GM18909 (cell line): ENCODE data around the gene HEATR1.
A peak's percentile ranks its signal among the peaks of the same experiment; 100 is the strongest.
"Not testable (repeated sequence)": the region's sequence is repeated elsewhere in the genome, so short reads cannot be mapped to it uniquely, and the experiment has no call there.

ENCODE experiments used
- ATAC-seq: cut with Tn5 transposase; IDR thresholded peaks from one replicate; pipeline ENCODE4 v1.9.1; 2021; ENCODE audit warnings: mild to moderate bottlenecking; ENCODE audit not compliant: unreplicated experiment, poor library complexity

The HEATR1 gene

DNA sequence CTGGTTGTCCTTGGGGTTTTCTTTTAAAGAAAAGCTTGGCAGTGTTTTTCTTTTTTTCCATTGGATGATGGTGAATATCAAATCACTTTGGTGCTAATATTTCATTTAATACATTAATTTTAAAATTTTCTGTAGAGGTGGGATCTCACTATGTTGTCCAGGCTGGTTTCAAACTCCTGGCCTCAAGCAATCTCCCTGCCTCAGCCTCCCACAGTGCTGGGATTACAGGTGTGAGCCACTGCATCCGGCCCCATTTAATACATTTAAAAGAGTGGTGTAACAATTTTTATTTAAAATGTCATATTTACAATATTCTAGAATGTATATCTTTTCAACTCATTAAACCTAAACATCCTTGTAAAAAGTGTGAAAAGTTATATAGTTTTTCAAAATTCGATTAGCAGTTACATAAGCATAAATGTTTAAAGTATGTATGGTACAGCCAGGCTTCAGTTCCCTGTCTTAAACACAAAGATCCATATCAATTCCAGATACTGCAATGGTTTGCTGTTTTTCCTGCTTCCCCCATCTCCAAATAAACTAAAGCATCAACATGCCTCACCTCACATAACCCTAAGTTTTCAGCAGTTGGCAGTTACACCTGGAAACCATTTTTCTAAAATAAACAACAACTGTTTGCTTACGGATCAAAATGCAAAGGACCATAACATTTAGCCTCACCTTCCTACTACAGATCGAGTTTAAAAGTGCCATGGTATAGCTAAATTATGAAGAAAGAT is 89.4 kb downstream of the HEATR1 start:
- ATAC-seq: no peak

DNA sequence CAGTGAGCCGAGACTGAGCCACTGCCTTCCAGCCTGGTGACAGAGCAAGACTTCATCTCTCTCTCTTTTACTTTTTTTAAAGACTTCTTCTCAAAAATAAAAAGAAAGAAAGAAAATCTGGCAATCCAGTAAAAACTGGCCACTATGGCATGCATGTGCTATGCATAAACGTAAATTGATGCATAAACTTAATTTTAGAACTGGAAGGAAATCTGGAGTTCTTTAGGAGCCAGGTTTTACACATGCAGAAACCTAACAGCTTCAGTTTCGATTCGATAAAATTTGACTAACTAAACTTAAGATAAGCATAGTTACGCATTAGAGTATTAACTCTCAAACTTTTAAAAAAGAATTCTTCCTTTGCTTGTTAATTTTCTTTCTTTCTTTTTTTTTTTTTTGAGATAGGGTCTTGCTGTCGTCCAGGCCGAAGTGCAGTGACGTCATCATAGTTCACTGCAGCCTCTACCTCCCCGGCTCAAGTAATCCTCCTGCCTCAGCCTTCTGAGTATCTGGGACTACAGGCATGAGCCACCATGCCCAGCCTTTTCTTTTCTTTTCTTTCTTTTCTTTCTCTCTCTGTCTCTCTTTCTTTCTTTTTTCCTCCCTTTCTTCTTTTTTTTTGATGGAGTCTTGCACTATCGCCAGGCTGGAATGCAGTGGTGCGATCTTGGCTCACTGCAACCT is 92.4 kb downstream of the HEATR1 start:
- ATAC-seq: no peak

DNA sequence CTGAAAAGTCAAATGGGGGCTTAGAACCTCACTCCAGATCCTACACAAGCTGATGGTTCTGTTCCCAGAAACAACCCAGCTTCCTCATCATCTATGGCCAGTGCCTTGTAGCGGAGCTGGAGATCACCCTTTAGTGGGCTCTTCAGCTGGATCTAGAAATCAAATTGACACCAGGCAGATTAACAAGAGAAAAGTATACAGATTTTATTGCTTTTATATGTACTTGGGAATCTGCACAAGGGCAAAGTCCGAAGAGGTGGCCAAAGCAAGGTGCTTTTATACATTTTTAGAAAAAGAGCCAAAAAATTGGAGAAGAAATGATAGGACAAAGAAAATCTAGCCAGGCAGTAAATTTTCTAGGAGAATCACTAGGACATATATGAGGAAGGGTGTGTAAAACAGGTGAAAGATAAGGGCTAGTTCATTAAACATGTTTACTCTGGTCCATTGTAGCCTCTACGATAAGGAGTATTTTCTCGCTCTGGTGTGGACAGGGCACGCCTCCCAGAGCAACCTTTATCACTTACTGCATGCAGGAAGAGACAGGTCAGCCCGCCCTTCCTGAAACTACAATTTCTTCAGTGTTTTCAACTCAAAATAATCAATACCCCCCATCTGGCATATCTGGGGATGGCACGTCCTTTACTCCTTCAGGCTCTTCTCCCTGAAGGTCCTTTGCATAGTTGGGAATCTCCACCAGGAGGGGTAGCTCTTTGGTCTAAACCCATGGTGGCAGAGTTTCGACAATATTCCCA is 94.5 kb downstream of the HEATR1 start:
- ATAC-seq: no peak

- no peak for ATAC-seq
Measured at GRCh38 chr1:236509203-236509602, 95.1 kb downstream of the HEATR1 start.

DNA sequence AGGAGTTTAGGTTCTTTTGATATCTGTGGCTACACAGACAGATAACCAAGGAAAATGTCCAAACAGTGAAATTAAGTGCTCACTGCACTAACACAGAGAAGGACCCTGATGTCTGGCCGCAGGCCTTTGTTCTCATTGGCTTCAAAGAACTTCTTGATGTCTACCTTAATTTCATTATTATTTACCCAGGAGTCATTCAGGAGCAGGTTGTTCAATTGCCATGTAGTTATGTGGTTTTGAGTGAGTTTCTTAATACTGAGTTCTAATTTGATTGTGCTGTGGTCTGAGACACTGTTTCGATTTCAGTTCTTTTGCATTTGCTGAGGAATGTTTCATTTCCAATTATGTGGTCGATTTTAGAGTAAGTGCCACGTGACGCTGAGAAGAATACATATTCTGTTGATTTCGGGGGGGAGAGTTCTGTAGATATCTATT is 95.7 kb downstream of the HEATR1 start:
- ATAC-seq: peak; percentile 46

DNA sequence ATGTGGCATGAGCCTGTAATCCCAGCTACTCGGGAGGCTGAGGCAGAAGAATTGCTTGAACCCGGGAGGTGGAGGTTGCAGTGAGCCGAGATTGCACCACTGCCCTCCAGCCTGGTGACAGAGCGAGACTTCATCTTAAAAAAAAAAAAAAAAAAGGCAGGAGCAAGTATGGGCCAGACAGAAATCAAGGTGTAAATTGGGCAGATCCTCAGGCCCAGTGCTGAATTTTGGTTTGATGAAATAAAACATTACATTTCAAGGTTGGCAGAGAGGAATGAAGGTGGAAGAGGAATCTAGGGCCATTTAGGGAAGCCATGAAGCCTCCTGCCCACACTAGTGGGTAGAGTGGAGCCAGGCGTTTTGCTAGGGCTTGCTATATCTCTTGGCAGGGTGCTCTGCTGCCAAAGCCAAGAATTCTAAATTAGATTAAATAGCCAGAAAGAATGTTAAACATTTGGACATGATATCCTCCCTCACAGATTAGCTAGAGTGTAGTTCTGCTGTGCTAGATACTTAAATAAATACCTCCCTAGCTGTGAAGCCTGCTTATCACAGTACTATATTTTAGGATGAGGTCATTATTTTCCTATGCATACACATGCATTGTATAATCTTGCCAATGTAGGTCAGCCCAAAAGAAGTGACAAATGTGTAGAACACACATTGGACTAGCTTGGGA is 97.2 kb downstream of the HEATR1 start:
- ATAC-seq: no peak

DNA sequence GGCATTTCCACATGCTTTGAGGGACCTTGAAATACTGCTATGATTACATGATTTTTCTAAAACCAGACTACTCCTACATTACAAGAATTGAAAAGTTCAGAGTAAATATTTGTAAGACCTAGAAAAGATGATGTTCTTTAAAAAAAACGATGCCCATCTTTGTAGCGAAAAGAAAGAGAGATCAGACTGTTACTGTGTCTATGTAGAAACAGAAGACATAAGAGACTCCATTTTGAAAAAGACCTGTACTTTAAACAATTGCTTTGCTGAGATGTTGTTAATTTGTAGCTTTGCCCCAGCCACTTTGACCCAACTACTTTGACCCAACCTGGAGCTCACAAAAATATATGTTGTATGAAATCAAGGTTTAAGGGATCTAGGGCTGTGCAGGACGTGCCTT is 100.0 kb downstream of the HEATR1 start:
- ATAC-seq: not testable (repeated sequence)

- no peak for ATAC-seq
Measured at GRCh38 chr1:236502972-236503639, 101.2 kb downstream of the HEATR1 start.

DNA sequence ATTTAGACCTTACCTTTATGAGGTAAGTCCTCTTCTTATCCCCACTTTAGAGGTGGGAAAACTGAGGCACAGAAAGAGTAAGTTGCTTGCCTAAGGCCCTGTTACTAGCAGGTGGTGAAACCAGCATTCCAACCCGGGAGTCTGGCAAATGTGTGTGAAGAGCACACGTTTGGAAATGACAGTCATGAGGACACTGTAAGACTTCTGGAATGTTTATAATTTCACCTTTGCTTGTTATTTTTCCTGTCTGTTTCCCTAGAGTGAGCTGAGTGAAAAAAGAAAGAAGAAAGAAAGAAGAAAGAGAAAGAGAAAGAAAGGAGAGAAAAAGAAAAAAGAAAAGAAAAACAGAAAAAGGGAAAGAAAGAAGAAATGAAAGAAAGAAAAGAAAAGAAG is 101.7 kb downstream of the HEATR1 start:
- ATAC-seq: no peak

DNA sequence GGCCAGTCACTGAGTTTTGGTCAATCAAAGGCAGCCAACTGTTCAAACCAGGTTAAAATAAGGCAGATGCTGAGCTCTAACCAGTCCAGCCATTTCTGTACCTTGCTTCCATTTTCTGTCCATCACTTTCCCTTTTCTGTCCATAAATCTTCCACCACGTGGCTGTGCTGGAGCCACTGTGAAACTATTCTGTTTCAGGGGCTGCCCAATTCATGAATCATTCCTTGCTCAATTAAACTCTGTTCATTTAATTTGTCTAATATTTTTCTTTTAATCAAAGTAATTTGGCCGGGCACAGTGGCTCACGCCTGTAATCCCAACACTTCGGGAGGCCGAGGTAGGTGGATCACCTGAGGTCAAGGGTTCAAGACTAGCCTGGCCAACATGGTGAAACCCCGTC is 103.2 kb downstream of the HEATR1 start:
- ATAC-seq: no peak
